ENCODE data around the gene STX10.

The STX10 gene

DNA sequence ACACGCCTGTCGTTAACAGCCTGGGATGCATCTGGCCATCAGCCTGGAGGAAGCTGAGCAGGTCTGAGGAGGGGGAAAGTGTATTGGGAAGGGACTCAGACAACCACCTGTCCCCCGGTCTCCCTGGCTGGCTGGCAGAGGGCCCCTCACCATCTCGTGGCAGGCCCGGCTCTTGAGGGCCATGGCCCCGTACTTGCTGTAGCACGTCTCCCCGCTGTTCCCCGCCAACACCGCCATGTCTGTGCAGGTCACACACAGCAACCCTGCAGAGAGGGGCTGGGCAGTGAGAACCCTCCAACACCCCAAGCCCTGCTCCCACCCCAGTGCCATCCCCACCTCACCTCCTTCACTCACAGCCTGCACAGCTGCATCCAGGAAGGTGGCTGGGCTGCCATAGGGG is 37.6 kb downstream of the STX10 start:
- peaks cover 41% of the 10 kb centered on the region for H3K36me3 ChIP-seq (replicated peaks)
- peaks cover under 1% of the 10 kb centered on the region; the same call in 1 of the 2 replicates for H3K4me1 ChIP-seq
- H3K27me3 ChIP-seq (ENCODE audit: low read depth): no peaks in the 10 kb centered on the region
- no peak overlapping the region for H3K4me3 ChIP-seq
- H3K9me3 ChIP-seq: no peaks in the 10 kb centered on the region
- in situ Hi-C loops (cut with MboI; ENCODE audit: low sequenced_read_pairs): no loop called here
- no peak for DNase-seq (ENCODE audit: low spot score in 2 of 2)

DNA sequence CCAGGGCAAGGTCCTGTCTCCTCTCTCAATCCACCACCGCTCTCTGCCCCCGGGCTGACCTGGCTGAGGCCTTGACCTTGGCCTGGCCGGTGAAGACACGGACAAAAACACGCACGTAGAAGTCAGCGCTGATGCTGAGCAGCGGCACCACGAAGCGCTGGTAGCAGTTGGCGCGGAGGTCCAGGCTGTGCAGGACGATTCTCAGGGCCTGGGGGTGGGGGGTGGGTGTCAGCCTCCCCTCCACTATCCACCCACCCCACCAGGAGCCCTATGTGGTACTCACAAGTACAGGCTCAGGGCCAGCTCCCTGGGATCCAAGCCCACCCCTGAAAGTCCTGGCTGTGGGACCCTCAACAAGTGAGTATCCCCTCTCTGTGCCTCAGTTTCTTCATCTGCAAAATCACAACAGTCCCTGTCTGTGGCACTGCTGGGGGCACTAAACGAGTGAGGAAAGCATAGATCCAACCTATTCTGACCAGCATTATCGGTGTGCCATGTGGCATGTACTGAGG is 40.0 kb downstream of the STX10 start:
- Histone ChIP-seq H3K4me1 (no peaks in the 10 kb centered on the region), H3K9me3 (no peaks in the 10 kb centered on the region), H3K27me3 (ENCODE audit: low read depth) (no peaks in the 10 kb centered on the region), H3K4me3 (no peak overlapping the region), H3K36me3 (replicated peaks) (peaks cover 43% of the 10 kb centered on the region)
- in situ Hi-C loops (cut with MboI; ENCODE audit: low sequenced_read_pairs): no loop called here
- DNase-seq (ENCODE audit: low spot score in 2 of 2): no peak

DNA sequence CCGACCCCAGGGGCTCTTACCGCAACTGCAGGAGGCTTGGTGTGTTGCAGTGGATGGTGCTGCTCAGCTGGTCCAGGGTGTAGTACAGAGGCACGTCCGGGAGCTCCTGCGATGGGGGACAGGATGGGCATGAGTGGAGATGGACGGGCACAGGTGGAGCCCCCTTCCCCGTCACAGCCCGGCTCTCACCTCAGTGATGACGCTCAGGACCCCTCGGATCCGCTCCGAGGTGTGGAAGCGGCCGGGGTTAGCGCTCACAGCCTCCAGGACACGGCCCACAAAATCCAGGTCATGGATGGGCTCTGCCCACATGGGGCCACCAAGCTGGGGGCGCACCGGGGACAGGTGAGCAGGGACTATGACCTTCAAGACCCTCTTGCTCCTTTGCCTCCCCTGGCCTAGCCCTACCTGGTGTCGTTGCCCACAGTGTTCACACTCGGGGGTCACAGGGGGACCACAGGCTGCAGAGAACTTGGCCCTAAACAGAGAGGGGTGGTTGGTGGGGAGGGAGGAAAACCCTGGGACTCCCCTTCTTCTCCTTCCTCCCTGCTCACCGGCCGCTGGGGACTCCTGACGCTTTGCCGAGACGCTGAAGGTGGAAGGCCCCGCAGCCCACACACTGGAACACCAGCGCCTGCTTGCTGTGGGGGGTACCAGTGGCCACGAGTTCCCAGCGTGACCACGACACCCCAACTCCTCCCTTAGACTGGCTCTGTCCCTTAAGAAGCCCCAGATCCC is 40.6 kb downstream of the STX10 start:
- H3K9me3 ChIP-seq: no peaks in the 10 kb centered on the region
- H3K36me3 ChIP-seq (replicated peaks): peaks cover 44% of the 10 kb centered on the region
- no peak overlapping the region for H3K4me3 ChIP-seq
- in situ Hi-C loops (cut with MboI; ENCODE audit: low sequenced_read_pairs): no loop called here
- no peaks in the 10 kb centered on the region for H3K4me1 ChIP-seq
- no peak for DNase-seq (ENCODE audit: low spot score in 2 of 2)
- H3K27me3 ChIP-seq (ENCODE audit: low read depth): no peaks in the 10 kb centered on the region

DNA sequence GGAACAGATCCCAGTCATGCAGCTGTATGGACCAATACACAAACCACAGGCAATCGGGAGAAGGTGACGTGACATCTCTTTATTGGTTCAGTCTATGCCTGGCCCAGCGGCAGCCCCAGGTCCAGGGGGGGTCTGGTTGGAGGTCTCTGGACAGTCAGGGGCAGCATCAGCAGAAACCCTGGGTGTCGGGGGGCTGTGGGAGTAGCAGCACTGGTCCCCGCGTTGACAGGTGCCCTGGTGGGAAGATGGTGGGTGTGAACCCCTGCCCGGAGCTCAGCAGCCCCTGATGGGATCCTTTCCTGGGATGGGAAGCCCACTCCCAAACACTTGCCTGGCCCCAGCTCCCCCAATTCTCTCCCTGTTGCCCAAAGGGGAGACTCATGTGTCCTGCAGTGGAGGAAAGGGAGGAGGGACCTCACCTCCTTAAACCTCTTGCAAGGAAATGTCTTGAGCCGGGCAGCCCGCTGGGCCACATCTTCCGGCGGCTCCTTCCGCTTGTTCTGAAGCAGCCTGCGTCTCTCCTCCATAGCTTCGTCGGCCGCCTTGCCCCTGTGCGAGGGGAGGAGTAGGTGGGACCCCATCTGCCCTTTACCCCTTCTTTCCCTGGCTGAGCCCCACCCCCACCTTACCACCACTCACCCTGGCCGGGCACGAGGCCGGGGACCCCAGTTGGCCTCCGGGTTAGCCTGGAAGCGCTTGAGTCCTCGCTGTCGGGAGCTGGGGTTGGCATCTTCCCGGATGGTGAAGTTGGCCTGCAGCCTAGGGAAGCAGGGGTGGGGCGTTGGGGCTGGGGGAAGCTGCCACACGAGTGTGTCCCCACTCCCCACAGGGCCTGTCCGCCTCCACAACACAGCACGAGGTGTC is 45.1 kb downstream of the STX10 start:
- H3K4me3 ChIP-seq: no peak overlapping the region
- DNase-seq (ENCODE audit: low spot score in 2 of 2): no peak
- peaks cover 20% of the 10 kb centered on the region for H3K36me3 ChIP-seq (replicated peaks)
- H3K4me1 ChIP-seq: no peaks in the 10 kb centered on the region
- no peaks in the 10 kb centered on the region for H3K27me3 ChIP-seq (ENCODE audit: low read depth)
- in situ Hi-C loops (cut with MboI; ENCODE audit: low sequenced_read_pairs): no loop called here
- no peaks in the 10 kb centered on the region for H3K9me3 ChIP-seq

- peak in 1 of 2 experiments; percentile 75 for DNase-seq (ENCODE audit: low spot score in 2 of 2)
- H3K4me1 ChIP-seq: no peaks in the 10 kb centered on the region
- in situ Hi-C loops (cut with MboI; ENCODE audit: low sequenced_read_pairs): no loop called here
- no peak overlapping the region for H3K4me3 ChIP-seq
- no peaks in the 10 kb centered on the region for H3K9me3 ChIP-seq
- peaks cover 16% of the 10 kb centered on the region for H3K36me3 ChIP-seq (replicated peaks)
- H3K27me3 ChIP-seq (ENCODE audit: low read depth): no peaks in the 10 kb centered on the region
Measured at GRCh38 chr19:13104360-13104847, 45.8 kb downstream of the STX10 start.

DNA sequence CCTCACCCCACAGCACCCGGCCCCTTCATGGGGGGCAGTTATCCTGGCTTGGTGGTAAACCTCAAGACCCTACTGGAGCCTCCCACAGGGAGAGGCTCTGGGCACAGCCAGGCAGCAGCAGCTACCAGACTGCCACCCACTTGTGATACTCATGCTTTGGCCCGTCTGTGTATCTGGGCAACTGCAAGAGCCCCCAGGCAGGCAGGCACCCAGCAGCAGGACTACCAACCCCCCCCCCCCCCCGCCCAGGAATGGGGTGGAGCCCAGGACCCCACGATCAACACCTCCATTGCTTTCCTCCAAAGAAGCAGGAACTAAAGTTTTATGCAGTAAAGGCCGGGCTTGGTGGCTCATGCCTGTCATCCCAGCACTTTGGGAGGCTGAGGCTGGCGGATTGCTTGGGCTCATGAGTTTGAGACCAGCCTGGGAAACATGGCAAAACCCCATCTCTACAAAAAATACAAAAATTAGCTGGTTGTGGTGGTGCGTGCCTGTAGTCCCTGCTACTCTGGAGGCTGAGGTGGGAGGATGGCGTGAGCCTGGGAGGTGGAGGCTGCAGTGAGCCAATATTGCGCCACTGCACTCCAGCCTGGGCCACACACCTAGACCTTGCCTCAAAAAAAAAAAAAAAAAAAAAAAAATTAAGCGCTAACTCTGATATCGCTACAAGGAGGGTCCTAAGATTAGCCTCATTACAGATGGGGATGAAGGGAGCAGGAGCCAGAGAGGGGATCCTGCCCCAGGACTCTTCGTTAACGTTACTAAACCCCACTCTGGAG is 46.4 kb downstream of the STX10 start:
- Histone ChIP-seq H3K9me3 (no peaks in the 10 kb centered on the region), H3K4me1 (no peaks in the 10 kb centered on the region), H3K27me3 (ENCODE audit: low read depth) (0 out of 2 replicates have a peak, but pooled peaks cover 2% of the 10 kb centered on the region), H3K4me3 (no peak overlapping the region), H3K36me3 (replicated peaks) (peaks cover 11% of the 10 kb centered on the region)
- in situ Hi-C loops (cut with MboI; ENCODE audit: low sequenced_read_pairs): no loop called here
- no peak for DNase-seq (ENCODE audit: low spot score in 2 of 2)

DNA sequence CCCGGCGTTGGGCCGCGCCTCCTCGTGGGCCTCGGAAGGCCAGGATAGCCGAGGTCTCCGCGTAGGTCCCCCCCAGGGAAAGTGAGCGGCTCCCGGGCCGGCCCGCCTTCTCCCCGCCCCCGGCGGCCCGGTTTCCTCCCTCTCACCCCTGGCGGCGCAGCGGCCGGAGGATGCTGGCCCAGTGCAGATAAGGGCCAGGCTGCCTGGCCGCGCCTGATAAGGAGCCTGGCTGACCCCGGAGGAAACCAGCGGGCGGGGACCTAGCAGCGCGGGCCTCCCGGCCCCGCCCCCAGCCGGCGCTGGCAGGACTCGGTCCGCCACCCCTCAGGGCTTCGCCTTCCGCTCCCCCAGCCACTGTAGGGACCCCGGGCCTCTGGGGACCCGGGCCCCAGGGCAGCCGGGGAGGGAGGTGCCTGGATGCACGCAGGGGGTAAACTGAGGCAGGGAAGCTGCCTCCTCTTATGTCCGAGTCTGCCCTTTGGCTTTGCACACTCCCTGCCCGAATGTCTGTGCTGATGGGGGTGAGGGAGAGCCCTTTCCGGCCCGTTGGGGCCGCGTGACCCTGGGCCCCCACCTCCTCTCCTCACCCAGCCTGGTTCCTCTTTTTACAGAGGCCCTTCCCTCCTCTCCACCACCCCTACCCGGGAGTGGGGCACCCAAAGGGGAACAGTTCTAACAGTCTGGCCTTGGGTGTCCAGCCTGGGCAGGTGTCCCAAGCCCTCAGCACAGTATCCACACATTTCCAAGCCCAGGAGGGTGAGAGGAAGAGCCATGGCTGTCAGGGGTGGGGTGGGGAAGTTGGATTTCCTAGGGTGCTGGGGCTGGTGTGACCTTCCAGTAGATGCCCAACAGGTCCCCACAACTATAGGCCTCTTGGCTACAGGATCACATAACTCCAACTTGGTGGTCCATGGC is 47.3 kb downstream of the STX10 start, which contains the start of gene LYL1:
Gene LYL1 (minus strand): TSS at position 193 of the 915 bp plus-strand sequence. CDS start 1,687 bp downstream, outside the sequence.
- 0 out of 2 replicates have a peak, but pooled peaks cover 3% of the 10 kb centered on the region for H3K27me3 ChIP-seq (ENCODE audit: low read depth)
- no peaks in the 10 kb centered on the region for H3K9me3 ChIP-seq
- H3K4me1 ChIP-seq: no peaks in the 10 kb centered on the region
- in situ Hi-C loops (cut with MboI; ENCODE audit: low sequenced_read_pairs): no loop called here
- H3K36me3 ChIP-seq (replicated peaks): peaks cover 11% of the 10 kb centered on the region
- DNase-seq (ENCODE audit: low spot score in 2 of 2): peak in 1 of 2 experiments; percentile 54
- peak within 1 kb of the TSS; percentile 21 for H3K4me3 ChIP-seq

GRCh38 chr19:13102416-13102665 is 47.8 kb downstream of the STX10 start:
- no peaks in the 10 kb centered on the region for H3K9me3 ChIP-seq
- peak overlapping the region; percentile 21 for H3K4me3 ChIP-seq
- H3K36me3 ChIP-seq (replicated peaks): peaks cover 9% of the 10 kb centered on the region
- no peak for DNase-seq (ENCODE audit: low spot score in 2 of 2)
- in situ Hi-C loops (cut with MboI; ENCODE audit: low sequenced_read_pairs): no loop called here
- 0 out of 2 replicates have a peak, but pooled peaks cover under 1% of the 10 kb centered on the region for H3K4me1 ChIP-seq
- H3K27me3 ChIP-seq (ENCODE audit: low read depth): 0 out of 2 replicates have a peak, but pooled peaks cover 3% of the 10 kb centered on the region

DNA sequence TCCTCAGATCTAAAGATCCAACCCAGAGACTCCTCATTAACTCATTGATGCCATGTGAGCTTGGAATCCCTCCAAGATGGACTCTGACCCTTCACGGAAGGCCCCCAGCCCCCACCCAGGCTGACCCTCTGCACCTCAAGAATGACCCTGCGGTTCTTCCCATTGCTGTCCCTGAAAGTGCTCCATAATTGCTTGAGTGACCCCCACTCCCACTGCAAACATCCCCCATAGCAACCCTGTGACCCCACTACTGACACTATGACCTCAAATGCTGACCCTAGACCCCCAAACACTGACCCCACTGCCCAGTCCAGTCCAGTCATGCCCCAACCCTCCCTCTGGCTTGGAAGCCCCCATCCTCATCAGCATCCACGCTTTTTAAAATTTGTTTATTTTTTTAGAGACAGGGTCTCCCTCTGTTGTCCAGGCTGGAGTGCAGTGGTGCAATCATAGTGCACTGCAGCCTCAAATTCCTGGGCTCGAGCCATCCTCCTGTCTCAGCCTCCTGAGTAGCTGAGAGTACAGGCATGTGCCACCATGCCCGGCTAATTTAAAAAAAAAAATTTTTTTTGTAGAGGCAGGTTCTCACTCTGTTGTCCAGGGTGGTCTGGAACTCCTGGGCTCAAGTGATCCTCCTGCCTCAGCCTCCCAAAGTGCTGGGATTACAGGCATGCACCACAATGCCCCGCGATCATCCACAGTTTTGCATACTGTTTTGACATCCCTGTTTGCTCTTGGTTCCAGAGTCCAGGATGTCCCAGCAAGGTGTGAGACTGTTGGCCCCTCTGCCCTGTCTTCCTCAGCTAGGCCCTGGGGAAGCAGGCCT is 48.4 kb downstream of the STX10 start:
- in situ Hi-C loops (cut with MboI; ENCODE audit: low sequenced_read_pairs): no loop called here
- peaks cover 6% of the 10 kb centered on the region for H3K36me3 ChIP-seq (replicated peaks)
- 0 out of 2 replicates have a peak, but pooled peaks cover 3% of the 10 kb centered on the region for H3K27me3 ChIP-seq (ENCODE audit: low read depth)
- H3K4me1 ChIP-seq: 0 out of 2 replicates have a peak, but pooled peaks cover 3% of the 10 kb centered on the region
- no peaks in the 10 kb centered on the region for H3K9me3 ChIP-seq
- H3K4me3 ChIP-seq: peak overlapping the region; percentile 21
- DNase-seq (ENCODE audit: low spot score in 2 of 2): no peak

DNA sequence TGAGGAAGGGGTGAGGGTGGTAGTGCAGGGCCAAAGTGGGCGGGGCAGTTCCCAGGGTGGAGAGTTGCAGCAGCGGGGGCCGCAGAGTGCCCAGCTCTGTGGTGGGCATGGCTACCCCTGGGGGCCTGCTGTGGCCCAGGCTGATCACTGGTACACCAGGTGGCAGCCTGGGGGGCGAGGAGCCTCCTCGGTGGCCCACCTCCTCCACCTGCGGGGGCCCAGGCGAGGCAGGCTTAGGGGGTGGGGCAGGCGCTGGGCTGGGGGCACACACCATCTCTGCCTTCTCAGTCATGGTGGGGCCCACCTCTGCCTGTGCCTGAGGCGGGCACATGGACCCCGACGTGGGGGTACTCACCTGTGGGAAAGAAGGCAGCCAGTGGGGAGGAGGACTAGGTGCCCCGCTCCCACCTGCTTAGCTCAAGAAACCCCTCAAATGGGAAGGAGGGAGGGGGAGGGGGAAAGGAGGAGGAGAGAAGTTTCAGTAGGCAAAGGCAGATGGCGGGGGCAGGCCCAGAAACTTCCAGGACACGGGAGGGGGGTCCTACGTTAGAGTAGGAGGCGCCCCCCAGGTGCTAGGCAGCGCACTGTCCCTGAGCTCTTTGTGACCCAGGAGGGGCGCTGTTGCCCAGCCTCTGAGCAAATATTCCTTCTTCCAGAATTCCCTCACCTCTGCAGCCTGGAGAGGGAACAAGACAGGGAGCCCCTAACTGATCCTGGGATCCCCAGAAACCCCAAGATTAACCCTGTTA is 49.2 kb downstream of the STX10 start:
- in situ Hi-C loops (cut with MboI; ENCODE audit: low sequenced_read_pairs): no loop called here
- DNase-seq (ENCODE audit: low spot score in 2 of 2): no peak

GRCh38 chr19:13100031-13100588 is 50.1 kb downstream of the STX10 start:
- in situ Hi-C loops (cut with MboI; ENCODE audit: low sequenced_read_pairs): no loop called here
- no peak for DNase-seq (ENCODE audit: low spot score in 2 of 2)
- H3K4me1 ChIP-seq: 0 out of 2 replicates have a peak, but pooled peaks cover 3% of the 10 kb centered on the region
- peaks cover 6% of the 10 kb centered on the region for H3K36me3 ChIP-seq (replicated peaks)
- no peaks in the 10 kb centered on the region for H3K9me3 ChIP-seq
- no peak overlapping the region for H3K4me3 ChIP-seq
- H3K27me3 ChIP-seq (ENCODE audit: low read depth): 0 out of 2 replicates have a peak, but pooled peaks cover 3% of the 10 kb centered on the region

More for the DNA sequence above, 49.2 kb downstream of the STX10 start:
- Histone ChIP-seq H3K36me3 (replicated peaks) (peaks cover 6% of the 10 kb centered on the region), H3K27me3 (ENCODE audit: low read depth) (0 out of 2 replicates have a peak, but pooled peaks cover 3% of the 10 kb centered on the region), H3K9me3 (no peaks in the 10 kb centered on the region), H3K4me3 (no peak overlapping the region), H3K4me1 (0 out of 2 replicates have a peak, but pooled peaks cover 3% of the 10 kb centered on the region)

Measured in HAP-1 (cell line).